Measurements from ENCODE around the gene MDFI.

- TF ChIP-seq CTCF (IDR thresholded peaks at IDR 0.05) (no peak), POLR2A (IDR thresholded peaks at IDR 0.05) (no peak)
Observed at GRCh38 chr6:41593406-41593805, 44.9 kb upstream of the MDFI start.
